Activated gamma-delta T cell treated with anti-CD3 and anti-CD28 coated beads, Interleukin-2, amount 50 U/mL, for 16 hours (primary cell): ENCODE data around the gene PGLYRP4.
"Not testable (repeated sequence)": the region's sequence is repeated elsewhere in the genome, so short reads cannot be mapped to it uniquely, and the experiment has no call there.

Experiments used
- DNase-seq: peaks from one replicate; pipeline ENCODE4 v3.0.0-alpha.2; 2020; ENCODE audit warnings: low read depth

Gene PGLYRP4

DNA sequence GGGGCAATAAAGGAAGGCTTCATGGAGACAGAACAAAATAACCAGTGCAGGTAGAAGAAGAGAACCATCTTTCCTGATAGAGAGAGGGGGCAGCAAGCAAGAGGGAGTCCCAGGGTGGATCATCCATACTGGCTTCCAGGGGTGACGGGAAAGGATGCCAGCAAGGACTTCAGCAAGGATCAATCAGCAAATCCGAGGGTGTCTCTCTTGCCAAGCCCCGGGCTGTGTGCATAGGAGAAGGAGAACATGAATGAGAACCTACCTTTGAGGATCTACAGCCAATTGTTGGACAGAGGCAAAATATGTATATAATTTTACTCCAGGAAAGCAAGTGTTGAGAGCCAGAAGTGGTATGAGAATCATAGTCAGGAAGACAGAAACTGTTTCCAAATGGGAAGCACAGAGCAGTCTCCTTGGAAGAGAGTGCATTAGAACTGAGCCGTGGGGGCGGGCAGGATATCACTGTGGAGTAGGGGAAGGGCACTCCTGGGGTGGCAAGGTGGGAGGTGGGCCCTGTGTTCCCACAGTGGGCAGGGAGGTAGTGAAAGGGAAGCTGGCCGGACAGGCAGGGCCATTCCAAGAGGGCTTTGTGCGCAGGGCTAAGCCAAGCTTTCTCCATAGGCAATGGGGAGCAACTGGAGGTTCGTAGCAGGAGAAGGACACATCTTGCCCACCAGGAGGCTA, 7.9 kb upstream of the PGLYRP4 start:
- no peak for DNase-seq

DNA sequence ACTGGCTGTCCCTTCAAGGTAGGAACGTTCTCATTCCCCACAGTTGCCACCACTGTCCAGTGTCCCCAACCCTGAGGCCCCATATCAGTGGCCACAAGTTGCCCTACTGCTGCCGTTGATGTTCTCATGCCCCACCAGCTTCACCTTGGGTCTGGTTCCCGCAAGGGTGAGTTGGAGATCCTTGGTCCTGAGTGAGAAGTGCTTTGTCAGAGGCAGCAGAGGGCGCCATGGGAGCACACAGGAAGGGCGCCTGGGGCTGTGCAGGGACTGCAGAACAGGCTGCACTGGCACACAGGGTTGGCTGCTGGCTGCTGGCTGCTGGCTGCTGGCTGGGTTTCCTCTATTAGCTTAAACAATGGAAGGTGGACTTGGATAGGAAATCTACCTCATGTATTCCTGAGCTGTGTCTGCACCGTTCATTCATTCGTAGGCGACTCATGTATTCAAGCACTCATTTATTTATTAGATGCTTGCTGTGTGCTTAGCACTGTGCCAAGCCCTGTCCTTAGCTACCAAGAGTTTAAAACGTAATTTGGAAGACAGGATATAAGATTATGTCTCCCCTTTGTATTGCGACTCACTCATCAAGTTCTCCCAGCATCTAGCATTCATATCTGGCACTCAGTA, 6.9 kb upstream of the PGLYRP4 start:
- no peak for DNase-seq

DNA sequence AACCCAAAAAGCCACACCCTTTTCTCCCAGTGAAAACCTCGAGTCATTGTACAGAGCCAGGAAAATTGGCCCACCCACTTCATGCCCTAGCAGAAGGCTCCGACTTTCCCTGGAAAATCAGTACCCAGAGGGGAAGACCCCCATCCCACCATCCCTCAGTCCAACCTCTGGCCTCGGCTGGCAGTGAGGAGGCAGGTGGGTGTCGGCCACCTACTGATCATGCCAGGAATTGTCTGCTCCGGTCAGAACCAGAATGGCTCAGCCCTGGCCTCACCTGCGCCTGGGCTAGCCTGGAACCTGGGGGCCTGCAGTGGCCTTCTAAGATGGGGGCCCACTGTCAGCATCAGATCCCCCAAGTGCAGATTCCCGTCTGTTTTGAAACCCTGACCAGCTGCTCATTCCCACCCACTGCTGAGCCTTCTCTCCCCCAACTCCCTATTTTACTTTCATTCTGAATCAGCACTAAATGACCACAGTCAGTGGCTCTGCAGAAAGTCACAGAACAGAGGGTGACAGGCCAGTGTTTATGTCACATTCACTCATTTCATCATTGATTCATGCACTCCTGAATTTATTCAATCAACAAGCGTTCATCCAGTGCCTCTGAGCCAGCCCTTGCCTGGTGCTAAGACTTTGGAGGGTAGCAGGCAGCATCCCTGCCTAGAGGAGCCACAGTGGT, 6.0 kb upstream of the PGLYRP4 start:
- DNase-seq, result no peak

DNA sequence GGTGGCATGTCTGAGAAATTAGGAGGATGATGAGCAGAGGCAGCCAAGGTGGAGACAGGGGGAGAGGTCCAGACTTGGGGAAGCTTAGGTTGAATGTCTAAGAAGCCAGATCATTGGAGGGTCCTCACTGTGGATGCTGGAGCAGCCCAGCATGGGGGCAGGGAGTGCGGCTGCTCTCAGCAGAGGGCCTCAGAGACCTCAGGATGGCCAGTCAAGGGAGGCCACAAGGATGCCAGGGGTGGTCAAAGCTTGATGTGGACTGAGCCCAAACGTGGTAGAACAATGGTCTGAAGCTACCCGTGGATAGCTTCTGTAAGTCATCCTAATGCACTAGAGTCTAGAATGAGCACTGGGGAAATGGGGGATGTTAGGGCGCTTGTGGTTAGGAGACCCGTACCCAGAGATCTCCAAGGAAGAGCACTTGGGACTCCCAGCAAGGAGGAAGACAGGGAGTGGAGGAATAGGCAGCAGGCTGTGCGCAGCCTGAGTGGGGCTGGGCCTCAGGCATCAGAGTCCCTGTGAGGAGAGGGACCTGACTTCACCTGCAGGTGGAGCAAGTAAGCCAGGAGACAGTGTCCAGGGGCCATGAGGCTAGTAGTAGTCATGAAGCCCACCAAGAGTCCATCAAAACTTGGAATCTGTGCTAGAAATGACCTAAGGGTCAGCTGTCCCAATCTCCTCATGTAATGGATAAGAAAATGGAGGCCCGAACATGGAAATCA, 4.7 kb upstream of the PGLYRP4 start:
- no peak for DNase-seq

DNA sequence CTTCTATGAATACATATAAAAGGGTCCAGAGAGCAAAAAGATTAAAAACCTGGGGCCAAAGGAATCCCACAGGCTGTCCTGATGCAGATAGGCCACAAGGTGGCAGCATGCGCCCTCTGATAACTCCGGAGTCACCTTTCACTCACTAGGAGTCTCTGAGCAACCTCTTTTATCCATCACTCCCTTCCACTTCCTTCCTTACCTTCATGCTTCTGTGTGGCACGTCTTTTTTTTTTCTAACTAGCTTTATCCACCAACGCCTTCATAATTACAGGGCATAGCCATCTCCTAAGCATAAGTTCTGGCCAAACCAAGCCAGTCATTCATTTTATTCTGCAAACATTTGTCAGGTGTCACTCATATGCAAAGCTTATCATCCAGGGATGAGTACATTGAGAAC, 3.9 kb upstream of the PGLYRP4 start:
- DNase-seq, result peak; percentile 32

DNA sequence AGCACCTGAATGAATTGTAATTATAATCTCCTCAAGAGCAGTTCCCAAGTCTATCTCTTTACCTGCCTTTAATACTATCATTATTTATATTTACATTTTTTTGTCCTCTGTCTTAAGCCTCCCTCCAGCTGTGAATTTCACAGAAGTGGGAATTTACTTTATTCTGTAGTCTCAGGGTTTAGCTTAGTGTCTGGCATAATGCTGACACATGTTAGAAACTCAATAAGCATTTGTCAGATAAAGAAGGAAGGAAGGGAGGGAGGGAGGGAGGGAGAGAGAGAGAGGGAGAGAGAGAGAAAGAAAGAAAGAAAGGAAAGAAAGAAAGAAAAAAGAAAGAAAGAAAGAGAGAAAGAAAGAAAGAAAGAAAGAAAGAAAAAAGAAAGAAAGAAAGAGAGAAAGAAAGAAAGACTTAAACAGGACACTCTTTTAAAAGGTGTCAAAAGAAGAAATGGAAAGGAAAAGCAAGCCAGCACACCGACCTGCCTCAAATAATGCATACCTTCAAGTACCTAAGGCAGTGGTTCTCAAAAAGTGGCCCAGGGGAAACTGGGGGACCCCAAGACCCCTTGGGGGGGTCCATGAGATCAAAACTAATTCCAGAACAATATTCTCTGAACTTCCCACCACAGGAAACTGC, 1.8 kb upstream of the PGLYRP4 start:
- no peak for DNase-seq

DNA sequence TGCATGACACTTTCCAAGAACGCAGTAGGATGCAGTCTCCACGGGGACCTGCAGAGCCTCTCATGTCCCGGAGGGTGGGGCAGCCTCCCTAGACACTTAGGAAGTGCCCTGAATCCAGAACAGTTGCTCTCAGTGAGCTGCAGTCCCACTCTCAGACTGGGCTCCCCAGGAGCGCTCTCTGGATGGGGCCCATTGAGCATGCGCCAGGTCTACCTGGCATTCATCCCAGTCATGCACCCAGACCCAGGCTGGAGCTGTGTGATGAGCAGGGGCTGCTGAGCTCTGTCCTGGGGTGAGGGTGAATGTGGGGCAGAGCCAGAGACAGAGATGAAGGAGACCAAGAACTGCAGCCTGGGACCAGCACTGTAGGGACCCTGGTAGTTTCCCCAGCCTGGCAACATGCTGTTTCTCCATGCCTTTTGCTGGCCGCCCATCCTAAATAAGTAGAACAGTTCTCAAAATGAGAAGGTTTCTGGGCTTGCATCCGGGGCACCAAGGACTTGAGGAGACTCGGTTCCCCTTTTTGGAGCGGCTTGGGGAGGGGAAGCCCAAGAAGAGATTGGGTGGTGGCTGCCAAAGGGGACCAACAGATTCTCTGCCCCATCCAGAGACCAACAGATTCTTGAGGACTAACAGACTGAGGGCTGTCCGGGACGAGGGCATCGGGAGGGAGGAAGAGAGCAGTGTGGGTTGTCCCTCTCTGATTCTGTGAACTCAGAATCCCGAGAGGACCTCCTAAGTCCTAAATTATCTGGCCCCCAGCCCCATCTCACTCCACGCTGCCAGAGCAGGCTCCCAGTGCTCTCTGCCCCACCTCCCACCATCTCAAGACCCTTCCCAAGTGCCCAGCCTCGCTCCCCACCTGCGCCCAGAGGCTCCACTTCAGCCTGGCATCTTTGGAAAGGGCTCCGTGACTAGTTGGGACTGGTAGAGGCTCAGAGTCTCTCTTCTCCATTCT, 1.0 kb upstream of the PGLYRP4 start:
- DNase-seq, result no peak

DNA sequence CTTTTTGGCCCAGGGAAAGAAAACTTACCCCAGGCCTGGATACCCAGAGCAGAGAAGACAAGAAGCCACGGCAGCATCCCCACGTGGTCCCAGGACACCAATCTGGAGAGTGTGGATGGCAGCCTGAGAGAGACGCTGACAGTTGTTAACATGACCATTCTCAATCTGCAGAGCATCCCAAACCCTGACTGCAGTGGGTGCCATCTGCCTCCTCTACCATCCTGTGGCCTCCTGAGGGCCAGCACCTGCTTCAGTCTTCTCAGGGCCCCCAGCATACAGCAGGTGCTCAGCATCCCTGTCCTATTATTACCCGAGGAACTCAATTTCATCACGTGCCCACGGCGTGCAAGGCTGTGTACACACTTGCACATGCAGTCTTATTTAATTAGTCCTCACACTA, 785 bp downstream of the PGLYRP4 start:
- no peak for DNase-seq

DNA sequence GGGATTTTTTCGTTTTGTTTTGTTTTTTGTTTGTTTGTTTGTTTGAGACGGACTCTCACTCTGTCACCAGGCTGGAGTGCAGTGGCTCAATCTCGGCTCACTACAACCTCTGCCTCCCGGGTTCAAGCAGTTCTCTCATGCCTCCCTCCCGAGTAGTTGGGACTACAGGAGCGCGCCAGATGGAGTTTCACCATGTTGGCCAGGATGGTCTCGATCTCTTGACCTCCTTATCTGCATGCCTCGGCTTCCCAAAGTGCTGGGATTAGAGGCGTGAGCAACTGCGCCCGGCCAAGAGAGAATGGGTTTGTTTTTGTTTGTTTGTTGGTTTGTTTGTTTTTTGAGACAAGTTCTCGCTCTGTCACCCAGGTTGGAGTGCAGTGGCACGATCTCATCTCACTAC, 1.6 kb downstream of the PGLYRP4 start:
- DNase-seq, result not testable (repeated sequence)

DNA sequence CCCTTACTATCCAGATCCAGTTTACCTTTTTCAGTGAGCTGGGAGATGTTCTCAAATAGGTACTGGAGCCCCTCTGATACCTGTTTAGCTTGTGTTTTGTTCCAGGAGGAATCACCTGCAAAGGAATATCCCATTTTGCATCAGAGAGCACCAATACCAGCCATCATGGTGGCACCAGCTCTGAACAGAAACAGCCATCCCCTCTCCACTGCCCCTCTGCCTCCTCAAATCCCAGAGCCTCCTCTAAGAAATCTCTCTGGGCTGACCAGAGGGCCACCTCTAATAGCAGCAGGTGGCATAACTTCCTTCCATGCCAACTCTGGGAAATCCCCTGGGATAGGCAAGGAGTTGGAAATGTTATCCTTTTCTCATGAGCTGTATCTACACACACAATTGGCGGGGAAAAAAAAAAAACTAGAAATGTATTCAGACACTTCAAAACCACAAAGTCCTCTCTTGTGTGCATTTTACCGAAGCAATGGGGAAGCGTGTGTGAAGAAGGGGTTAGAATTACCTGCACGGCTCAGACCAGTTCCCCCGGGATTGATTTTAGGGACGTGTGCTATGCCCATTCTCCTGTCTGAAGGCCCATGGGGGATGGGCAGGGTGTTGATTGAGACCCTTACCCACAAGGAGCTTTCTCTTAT, 2.4 kb downstream of the PGLYRP4 start:
- DNase-seq, result no peak

DNA sequence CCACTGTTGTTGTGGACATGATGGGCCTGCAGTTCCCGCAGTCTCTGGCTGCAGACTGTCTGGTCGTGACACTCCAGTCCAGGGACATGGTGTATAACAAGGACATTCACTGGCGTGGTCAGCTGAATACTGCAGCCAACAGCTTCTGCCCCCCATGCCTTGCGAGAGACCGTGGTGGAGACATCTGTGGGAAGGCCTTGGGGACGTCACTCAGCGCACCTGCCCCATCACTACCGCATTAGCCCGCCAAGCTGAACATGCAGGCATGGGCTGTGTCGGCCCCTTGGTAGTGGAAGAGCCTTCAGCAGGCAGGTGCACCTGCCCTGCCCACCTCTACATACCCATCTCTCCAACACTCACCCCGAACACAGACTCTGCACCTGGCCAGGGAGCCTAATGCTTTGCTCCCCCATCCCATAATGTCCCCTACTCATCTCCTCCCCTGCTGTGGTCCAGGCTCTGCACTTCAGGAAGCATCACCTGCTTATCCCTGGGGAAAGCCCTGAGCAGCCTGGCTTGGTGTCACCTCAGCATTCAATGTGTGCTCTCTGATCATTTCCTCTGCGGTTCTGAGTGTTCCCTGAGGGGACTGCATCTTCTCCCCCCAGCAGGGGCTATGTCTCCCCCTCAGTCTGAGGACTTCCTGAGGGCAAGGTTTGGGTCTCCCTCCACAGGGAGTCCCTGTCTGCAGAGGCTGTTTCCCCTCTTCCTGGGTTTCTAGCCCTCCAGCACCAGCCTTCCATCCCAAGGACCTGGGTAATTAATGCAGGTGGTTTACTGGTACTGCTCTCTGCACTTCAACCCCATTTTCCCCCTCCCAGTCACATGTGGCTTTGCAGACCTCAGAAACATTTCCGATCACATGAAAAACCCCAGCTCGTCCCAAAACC, 3.2 kb downstream of the PGLYRP4 start:
- no peak for DNase-seq

DNA sequence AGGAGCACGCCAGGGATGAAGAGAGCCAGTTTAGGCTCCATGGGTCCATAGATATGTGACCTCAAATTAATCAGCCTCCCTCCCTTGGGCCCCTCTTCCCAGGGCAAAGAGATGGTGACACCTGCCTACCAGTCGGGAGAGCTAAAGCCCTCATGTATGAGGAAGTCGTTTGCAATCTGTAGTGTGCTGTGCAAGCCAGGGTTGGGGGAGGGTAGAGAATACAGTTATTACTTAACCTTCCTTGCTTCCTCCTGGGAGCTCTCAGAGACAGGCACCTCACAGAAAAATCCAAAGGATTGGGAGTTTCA, 4.0 kb downstream of the PGLYRP4 start:
- no peak for DNase-seq

DNA sequence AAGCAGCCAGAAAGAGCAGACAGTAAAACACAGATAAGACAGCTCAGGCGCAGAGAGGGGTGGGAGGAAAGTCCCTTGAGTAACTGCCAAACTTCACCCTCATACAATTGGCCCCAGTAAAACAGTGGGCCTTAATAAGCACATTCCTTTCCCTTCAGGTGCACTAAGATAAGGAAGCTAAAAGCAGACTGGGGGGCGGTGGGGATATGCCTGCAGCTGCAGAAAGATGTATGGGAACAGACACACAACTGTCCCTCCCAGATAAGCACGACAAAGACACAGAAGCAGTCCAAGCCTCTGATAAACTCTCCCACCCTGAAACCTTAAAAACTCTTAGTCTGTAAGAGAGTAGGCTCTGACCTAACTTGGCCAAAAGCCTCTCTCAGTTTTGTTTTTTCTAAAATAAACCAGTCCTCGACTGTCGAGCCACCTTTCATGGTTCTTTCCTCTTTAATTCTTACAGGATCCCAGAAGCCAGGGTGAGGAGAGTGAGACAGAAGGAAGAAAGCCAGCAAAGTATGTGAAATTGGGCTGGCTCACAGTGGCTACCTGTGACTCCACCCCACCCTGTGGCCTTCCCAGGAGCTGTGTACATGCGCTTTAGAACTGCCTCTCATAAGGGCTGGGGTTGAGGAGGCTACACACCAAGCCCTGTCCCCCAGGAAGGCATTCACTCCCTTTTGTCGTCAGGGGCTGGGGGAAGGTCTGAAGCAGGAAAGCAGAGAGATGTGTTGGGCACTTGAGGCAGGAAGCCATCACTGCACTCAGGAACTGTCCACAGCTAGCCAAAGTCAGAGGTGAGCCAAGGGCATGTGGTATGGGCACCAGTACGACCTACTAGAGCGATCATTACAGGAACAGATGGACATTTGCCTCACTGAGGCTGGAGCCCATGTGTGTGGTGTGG, 4.6 kb downstream of the PGLYRP4 start:
- DNase-seq, result no peak

DNA sequence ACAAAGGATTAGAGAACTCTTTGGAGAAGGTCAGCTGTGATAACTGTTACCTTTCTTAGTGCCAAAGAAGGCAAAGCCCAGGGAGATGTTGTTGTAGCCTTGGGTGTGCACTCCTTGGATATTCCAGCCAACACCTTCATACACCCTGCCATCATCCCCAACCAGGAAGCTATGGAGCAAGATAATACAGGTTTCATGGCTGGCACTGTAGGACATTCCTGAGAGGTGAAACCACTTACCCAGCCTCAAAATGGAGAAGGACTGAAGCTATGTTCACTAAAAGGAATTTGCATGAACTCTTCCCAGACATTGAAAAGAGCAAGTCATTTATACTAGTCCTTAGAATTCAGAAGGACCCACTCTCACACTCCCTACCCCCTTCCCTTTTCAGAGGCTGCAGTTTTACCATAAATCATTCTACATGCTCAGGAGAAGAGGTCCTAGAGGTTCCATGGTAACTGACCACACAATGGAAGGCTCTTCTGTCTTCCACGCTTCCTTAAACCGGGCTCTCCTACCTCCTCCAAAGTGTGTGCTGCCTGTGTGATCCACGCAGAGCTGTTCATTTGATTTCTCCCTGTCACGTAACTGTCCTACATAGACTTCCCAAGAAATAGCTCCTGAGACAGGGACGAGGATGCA, 5.5 kb downstream of the PGLYRP4 start:
- DNase-seq, result no peak

DNA sequence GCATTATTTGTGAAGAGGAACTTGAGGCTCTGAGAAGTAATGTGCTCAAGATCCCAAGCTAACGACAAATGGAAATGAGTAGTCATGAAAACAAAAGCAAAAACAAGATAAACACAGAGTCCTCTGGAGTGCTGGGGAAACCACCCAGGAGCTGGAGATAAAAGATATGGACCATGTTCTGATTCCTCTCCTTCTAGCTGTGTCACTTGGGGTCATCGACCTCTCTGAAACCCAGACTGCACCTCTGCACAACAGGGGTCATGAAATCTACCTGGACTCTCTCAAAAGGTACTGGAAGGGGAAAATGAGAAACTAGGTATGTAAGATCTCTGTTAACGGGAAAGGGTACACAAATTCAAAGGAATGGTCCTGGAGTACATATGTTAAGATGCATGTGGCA, 6.5 kb downstream of the PGLYRP4 start:
- DNase-seq, result no peak

DNA sequence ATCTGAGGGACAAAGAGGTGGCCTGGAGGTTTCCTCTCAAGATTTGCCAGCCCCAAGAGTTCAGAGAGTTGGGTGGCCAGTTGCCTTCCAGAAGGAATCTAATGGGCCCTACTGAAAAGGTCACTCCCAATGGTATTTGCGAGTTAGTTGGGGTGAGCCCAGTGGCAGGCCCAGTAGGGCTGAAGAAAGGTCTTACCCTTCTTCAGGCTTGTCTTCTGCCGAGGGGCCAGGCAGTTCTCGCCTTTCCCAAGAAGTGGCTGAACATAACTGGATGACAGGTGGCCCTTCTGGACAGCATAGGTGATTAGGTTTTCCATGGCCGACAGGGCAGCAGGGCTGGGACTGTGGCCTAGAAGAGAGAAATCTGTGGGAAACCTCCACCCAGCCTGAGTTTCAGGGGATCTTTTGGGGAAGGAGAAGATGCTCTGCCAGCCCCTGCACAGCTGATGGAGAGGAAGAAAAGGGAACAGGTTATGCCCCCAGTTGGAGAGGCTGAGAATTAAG, 7.2 kb downstream of the PGLYRP4 start:
- DNase-seq, result no peak

DNA sequence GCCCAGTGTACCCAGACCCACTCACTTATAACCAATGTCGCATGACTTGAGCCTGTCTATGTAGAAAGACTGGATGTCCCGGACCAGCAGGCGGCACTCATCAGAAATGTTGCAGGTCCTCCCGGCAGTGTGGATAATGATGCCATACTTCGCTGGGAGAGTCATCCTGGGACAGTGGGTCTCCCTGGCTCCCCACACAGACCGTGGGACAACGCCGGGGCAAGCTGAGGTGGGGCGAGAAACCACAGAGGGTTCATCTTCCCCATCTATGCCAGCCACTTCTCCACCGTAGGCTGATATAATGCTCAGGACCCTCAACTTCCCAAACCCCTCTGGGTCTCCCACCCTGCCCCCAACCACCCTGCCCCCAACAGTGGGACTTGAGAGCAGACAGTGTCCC, 8.3 kb downstream of the PGLYRP4 start:
- DNase-seq, result no peak

DNA sequence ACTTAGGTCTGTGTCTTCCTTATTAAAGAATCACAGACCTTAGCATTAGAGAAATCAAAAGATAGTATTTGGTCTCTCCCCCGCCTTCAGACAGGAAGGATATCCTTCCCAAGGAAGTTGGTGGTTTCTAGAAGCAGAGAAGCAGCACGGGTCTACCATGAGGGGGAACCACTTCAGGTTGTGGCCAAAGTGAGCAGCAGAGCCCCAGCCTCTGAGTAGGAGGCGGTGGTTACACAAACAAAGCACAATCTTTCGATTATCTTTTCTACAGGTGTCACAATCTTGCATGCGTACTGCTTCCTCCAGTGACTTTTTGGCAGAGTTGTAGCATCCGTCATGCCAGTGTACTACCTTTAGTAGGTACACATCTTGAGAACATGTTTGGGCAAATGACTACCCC, 8.8 kb downstream of the PGLYRP4 start:
- DNase-seq, result no peak
